GM12891 (cell line): ENCODE data around the gene GAPDHS.

ENCODE experiments used
- PAX5 ChIP-seq: IDR thresholded peaks from 2 replicates; pipeline ENCODE4 v1.6.1; 2011; ENCODE audit warnings: low read length, moderate library complexity, mild to moderate bottlenecking; ENCODE audit not compliant: insufficient read depth, severe bottlenecking
- POLR2A ChIP-seq: IDR thresholded peaks from 2 replicates; pipeline ENCODE4 v1.6.1; 2011; ENCODE audit warnings: low read depth, low read length, control low read depth
- POLR2AphosphoS5 ChIP-seq: IDR thresholded peaks from 2 replicates; pipeline ENCODE4 v1.6.1; 2011; ENCODE audit warnings: low read depth, low read length, control low read depth
- SPI1 ChIP-seq: IDR thresholded peaks from 2 replicates; pipeline ENCODE4 v1.6.1; 2011; ENCODE audit warnings: low read depth, low read length, control low read depth
- TAF1 ChIP-seq: IDR thresholded peaks from 2 replicates; pipeline ENCODE4 v1.6.1; 2011; ENCODE audit warnings: low read depth, low read length, control low read depth

- TF ChIP-seq TAF1 (no peak), POLR2A (no peak), POLR2AphosphoS5 (no peak), SPI1 (no peak), PAX5 (no peak)
These were observed 35.0 kb upstream of the GAPDHS start for GRCh38 chr19:35498220-35498619.
